Esophagus squamous epithelium (tissue), 4 donors: ENCODE measurements around the gene ADAMTSL1.

ENCODE experiments used
- POLR2A ChIP-seq, 4 donors: fragments of 450-650 bp; IDR thresholded peaks; one replicate each; pipeline ENCODE4 v1.6.1; 2017; ENCODE audit warnings: antibody characterized with exemption in 4 of 4, mild to moderate bottlenecking in 4 of 4, moderate library complexity in 3 of 4
- TF ChIP-seq, protein P1 (sequence below), 6 experiments: fragments of 450-650 bp in 4 of 6; fragments of 200-600 bp in 2 of 6; sonication (generic) in 2 of 6; IDR thresholded peaks; one replicate each; pipeline ENCODE4 v1.5.1; 2016 to 2019; ENCODE audit warnings: antibody characterized with exemption in 6 of 6, mild to moderate bottlenecking in 4 of 6, moderate library complexity in 4 of 6

GRCh38 chr9:18668944-18669343, 195.0 kb downstream of the ADAMTSL1 start:
- TF ChIP-seq, protein P1, sequence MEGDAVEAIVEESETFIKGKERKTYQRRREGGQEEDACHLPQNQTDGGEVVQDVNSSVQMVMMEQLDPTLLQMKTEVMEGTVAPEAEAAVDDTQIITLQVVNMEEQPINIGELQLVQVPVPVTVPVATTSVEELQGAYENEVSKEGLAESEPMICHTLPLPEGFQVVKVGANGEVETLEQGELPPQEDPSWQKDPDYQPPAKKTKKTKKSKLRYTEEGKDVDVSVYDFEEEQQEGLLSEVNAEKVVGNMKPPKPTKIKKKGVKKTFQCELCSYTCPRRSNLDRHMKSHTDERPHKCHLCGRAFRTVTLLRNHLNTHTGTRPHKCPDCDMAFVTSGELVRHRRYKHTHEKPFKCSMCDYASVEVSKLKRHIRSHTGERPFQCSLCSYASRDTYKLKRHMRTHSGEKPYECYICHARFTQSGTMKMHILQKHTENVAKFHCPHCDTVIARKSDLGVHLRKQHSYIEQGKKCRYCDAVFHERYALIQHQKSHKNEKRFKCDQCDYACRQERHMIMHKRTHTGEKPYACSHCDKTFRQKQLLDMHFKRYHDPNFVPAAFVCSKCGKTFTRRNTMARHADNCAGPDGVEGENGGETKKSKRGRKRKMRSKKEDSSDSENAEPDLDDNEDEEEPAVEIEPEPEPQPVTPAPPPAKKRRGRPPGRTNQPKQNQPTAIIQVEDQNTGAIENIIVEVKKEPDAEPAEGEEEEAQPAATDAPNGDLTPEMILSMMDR (IDR thresholded peaks at IDR 0.05): no peak
- no peak for TF ChIP-seq POLR2A (IDR thresholded peaks at IDR 0.05)
